HG02571 (cell line): Measurements from ENCODE around the gene BBIP1.
A peak's percentile ranks its signal among the peaks of the same experiment; 100 is the strongest.

ENCODE experiments used
- ATAC-seq: cut with Tn5 transposase; IDR thresholded peaks from one replicate; pipeline ENCODE4 v1.9.1; 2021; ENCODE audit warnings: mild to moderate bottlenecking, moderate library complexity; ENCODE audit not compliant: unreplicated experiment

BBIP1 gene

GRCh38 chr10:110918643-110919348 is at the start of gene BBIP1:
BBIP1 (minus strand) TSS chr10:110919180; CDS start chr10:110918157, 1,023 bp downstream.
- ATAC-seq: peak; percentile 81

GRCh38 chr10:110967645-110968044 is 48.7 kb upstream of the BBIP1 start:
- no peak for ATAC-seq

GRCh38 chr10:110967009-110967630 is 48.1 kb upstream of the BBIP1 start:
- no peak for ATAC-seq

- no peak for ATAC-seq
Observed at GRCh38 chr10:110966146-110966545, 47.2 kb upstream of the BBIP1 start.

GRCh38 chr10:110965216-110965615 is 46.2 kb upstream of the BBIP1 start:
- no peak for ATAC-seq

GRCh38 chr10:110964681-110965080 is 45.7 kb upstream of the BBIP1 start:
- no peak for ATAC-seq

- ATAC-seq: no peak
Observed at GRCh38 chr10:110963162-110963561, 44.2 kb upstream of the BBIP1 start.

- ATAC-seq: no peak
Observed at GRCh38 chr10:110962443-110962842, 43.5 kb upstream of the BBIP1 start.

- ATAC-seq: no peak
Observed at GRCh38 chr10:110960333-110960712, 41.3 kb upstream of the BBIP1 start.

- ATAC-seq: no peak
Observed at GRCh38 chr10:110959379-110960332, 40.7 kb upstream of the BBIP1 start.

- ATAC-seq: no peak
Observed at GRCh38 chr10:110957606-110958005, 38.6 kb upstream of the BBIP1 start.

GRCh38 chr10:110951381-110951780 is 32.4 kb upstream of the BBIP1 start:
- ATAC-seq: no peak

- ATAC-seq: no peak
Observed at GRCh38 chr10:110947061-110947595, 28.1 kb upstream of the BBIP1 start.

GRCh38 chr10:110946496-110946895 is 27.5 kb upstream of the BBIP1 start:
- ATAC-seq: no peak

GRCh38 chr10:110944792-110945396 is 25.9 kb upstream of the BBIP1 start:
- no peak for ATAC-seq

GRCh38 chr10:110939419-110939818 is 20.4 kb upstream of the BBIP1 start:
- ATAC-seq: no peak

GRCh38 chr10:110936757-110937156 is 17.8 kb upstream of the BBIP1 start:
- ATAC-seq: no peak

GRCh38 chr10:110932505-110933180 is 13.7 kb upstream of the BBIP1 start:
- ATAC-seq: no peak

GRCh38 chr10:110931769-110932381 is 12.9 kb upstream of the BBIP1 start:
- no peak for ATAC-seq

- no peak for ATAC-seq
Observed at GRCh38 chr10:110927461-110927860, 8.5 kb upstream of the BBIP1 start.
